Ovary (tissue), 9 donors: ENCODE measurements around the gene PCDHGB6. TPM values are rescaled to one million over a fixed set of nuclear protein-coding genes. Genes with fewer than 3 reads are reported as not detected.

ENCODE experiments used
- DNase-seq, 5 donors: peaks; one replicate each; pipeline ENCODE4 v3.0.0-alpha.2; 2019 to 2020
- H3K27ac ChIP-seq, 2 donors: fragments of 200-600 bp; one replicate each; pipeline versions ENCODE4 v1.5.1 to v1.8.0; 2019 to 2022
- H3K27me3 ChIP-seq: fragments of 200-600 bp; one replicate; pipeline ENCODE4 v1.8.0; 2022
- H3K36me3 ChIP-seq: fragments of 200-600 bp; sonication (generic); one replicate; pipeline ENCODE4 v1.5.1; 2019
- H3K4me1 ChIP-seq: one replicate; pipeline ENCODE4 v1.8.1; 2013; ENCODE audit warnings: mild to moderate bottlenecking, moderate library complexity; ENCODE audit not compliant: insufficient read depth
- H3K4me3 ChIP-seq: fragments of 200-600 bp; sonication (generic); one replicate; pipeline ENCODE4 v1.5.1; 2017
- H3K9me3 ChIP-seq, 2 donors: fragments of 200-600 bp in 1 of 2; sonication (generic) in 1 of 2; one replicate each; pipeline versions ENCODE4 v1.5.1 to v1.8.1; 2013 to 2019; ENCODE audit warnings: mild to moderate bottlenecking in 1 of 2, moderate library complexity in 1 of 2
- EP300 ChIP-seq: sonication (generic); formaldehyde crosslinking; IDR thresholded peaks from one replicate; pipeline ENCODE4 v1.6.1; 2017; ENCODE audit warnings: antibody characterized with exemption
- POLR2A ChIP-seq: fragments of 450-650 bp; IDR thresholded peaks from one replicate; pipeline ENCODE4 v1.6.1; 2017; ENCODE audit warnings: antibody characterized with exemption, mild to moderate bottlenecking, moderate library complexity
- WGBS, 3 donors: extraction: QIAGEN DNeasy Blood & Tissue Kit in 1 of 3; methylation state at CpG; one replicate each; pipeline versions ENCODE4 v1.1.5 to v1.1.7; 2013 to 2017; 5-methylcytosine and 5-hydroxymethylcytosine counted together
- intact Hi-C, 4 donors: fragments of 100-400 bp; cut with DNase I; formaldehyde crosslinking; loops; one replicate each; pipeline versions ENCODE4 v1.11.0 to v1.15.1; 2022 to 2023
- polyA plus RNA-seq, 2 donors: library from polyadenylated mRNA; stranded (reverse); fragments of 200-250 nt in 1 of 2; fragments of 350-450 nt in 1 of 2; fragmentation: Illumina TruSeq in 1 of 2; extraction: RNeasy Lipid Tissue Mini Kit (QIAGEN cat#74804) in 1 of 2; gene quantifications; one replicate each; pipeline ENCODE4 v1.2.3, GENCODE V29; 2013 to 2014
- total RNA-seq, 7 donors: library from RNA; depleted of rRNA in 2 of 7; stranded (reverse); fragments of >200 nt in 2 of 7; fragmentation: NEBNext Ultra II Directional in 3 of 7; extraction: Animal tissue kit (Norgen Biotek cat#: 25700) in 3 of 7; gene quantifications; one replicate each; pipeline versions ENCODE4 v1.1.0 to v1.2.4, GENCODE V29; 2016 to 2023
- TF ChIP-seq, protein P1 (sequence below), 3 donors: fragments of 450-650 bp in 2 of 3; fragments of 200-600 bp in 1 of 3; IDR thresholded peaks; one replicate each; pipeline versions ENCODE4 v1.5.1 to v1.8.0; 2016 to 2022; ENCODE audit warnings: antibody characterized with exemption in 3 of 3, mild to moderate bottlenecking in 1 of 3
- donor health status: DM: no; HTN: no; CAD: no; lungs with moderate emphysema.
- donor health status: DM: no; HTN: no; CAD: no.
- donor health status: Bipolar disorder and iron deficiency.
- donor health status: DM: yes; HTN: yes; CAD: no.
- donor health status: DM: no; HTN: no; CAD: no.
- donor health status: DM: yes; HTN: yes; CAD: no.

PCDHGB6 gene
- total and polyA plus RNA-seq, 9 donors, result 7.0 to 18.1 (median 13.6) TPM

DNA sequence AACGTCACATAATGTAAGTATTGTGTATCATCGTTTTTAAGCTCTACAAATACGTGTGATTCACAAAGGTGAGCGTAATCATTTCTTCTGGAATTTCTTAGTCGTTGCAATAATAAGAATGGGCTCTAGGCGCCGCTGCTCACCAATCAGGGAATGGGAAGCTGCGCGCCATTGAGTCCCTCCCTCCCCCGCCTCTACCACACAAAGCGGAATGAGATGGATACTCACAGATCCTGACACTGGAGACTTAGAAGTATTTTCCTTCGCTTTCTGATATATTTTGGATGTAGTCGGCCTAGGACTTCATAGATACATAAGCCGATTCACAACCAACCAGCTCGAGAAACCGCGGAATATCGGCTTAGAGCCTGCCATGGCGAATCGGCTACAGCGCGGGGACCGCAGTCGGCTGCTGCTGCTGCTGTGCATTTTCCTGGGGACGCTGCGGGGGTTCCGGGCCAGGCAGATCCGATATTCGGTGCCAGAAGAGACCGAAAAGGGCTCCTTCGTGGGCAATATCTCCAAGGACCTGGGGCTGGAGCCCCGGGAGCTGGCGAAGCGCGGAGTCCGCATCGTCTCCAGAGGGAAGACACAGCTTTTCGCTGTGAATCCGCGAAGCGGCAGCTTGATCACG is 13.2 kb downstream of the PCDHGB6 start, which contains the start of gene PCDHGA11:
TSS of gene PCDHGA11 (plus strand) at position 197 of the 634 bp plus-strand sequence. CDS start at position 374, 177 bp downstream.
- intact Hi-C loops, result no loop called here
- 10 to 15% (median 11%) methylated on average over 42 of the region's 42 CpGs for WGBS, 3 donors
- no peak for TF ChIP-seq POLR2A
- TF ChIP-seq EP300, result no peak
- TF ChIP-seq, protein P1, sequence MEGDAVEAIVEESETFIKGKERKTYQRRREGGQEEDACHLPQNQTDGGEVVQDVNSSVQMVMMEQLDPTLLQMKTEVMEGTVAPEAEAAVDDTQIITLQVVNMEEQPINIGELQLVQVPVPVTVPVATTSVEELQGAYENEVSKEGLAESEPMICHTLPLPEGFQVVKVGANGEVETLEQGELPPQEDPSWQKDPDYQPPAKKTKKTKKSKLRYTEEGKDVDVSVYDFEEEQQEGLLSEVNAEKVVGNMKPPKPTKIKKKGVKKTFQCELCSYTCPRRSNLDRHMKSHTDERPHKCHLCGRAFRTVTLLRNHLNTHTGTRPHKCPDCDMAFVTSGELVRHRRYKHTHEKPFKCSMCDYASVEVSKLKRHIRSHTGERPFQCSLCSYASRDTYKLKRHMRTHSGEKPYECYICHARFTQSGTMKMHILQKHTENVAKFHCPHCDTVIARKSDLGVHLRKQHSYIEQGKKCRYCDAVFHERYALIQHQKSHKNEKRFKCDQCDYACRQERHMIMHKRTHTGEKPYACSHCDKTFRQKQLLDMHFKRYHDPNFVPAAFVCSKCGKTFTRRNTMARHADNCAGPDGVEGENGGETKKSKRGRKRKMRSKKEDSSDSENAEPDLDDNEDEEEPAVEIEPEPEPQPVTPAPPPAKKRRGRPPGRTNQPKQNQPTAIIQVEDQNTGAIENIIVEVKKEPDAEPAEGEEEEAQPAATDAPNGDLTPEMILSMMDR (IDR thresholded peaks at IDR 0.05), result no peak
- Histone ChIP-seq H3K27ac (no peak within 1 kb of the TSS), H3K36me3 (no peaks in the 10 kb centered on the region), H3K9me3 (peaks cover 17 to 45% of the 10 kb centered on the region in 2 donors), H3K4me3 (no peak within 1 kb of the TSS), H3K27me3 (no peaks in the 10 kb centered on the region), H3K4me1 (peaks cover 2% of the 10 kb centered on the region)
- DNase-seq, result no peak

DNA sequence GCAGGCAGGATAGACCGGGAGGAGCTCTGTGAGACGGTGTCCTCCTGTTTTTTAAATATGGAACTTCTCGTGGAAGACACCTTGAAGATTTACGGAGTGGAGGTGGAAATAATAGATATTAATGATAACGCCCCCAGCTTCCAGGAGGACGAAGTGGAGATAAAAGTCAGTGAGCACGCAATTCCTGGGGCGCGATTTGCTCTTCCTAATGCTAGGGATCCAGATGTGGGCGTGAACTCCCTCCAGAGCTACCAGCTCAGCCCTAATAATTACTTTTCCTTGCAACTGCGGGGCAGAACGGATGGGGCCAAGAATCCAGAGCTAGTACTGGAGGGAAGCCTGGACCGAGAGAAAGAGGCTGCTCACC is 13.7 kb downstream of the PCDHGB6 start:
- Histone ChIP-seq H3K27ac (no peak overlapping the region), H3K4me3 (no peak overlapping the region), H3K4me1 (peaks cover 2% of the 10 kb centered on the region), H3K27me3 (no peaks in the 10 kb centered on the region), H3K36me3 (no peaks in the 10 kb centered on the region), H3K9me3 (peaks cover 19 to 49% of the 10 kb centered on the region in 2 donors)
- DNase-seq, result no peak
- 8 to 12% (median 11%) methylated on average over 13 of the region's 13 CpGs for WGBS, 3 donors
- TF ChIP-seq POLR2A (no peak), EP300 (no peak)
- TF ChIP-seq, protein P1 (IDR thresholded peaks at IDR 0.05), result no peak
- intact Hi-C loops, result no loop called here

DNA sequence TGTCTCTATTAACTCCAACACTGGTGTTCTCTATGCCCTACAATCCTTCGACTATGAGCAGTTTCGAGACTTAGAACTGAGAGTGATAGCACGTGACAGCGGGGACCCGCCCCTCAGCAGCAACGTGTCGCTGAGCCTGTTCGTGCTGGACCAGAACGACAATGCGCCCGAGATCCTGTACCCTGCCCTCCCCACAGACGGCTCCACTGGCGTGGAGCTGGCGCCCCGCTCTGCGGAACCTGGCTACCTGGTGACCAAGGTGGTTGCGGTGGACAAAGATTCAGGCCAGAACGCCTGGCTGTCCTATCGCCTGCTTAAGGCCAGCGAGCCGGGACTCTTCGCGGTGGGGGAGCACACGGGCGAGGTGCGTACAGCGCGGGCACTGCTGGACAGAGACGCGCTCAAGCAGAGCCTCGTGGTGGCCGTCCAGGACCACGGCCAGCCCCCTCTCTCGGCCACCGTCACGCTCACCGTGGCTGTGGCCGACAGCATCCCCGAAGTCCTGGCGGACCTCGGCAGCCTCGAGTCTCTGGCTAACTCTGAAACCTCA is 15.0 kb downstream of the PCDHGB6 start:
- no peak overlapping the region for H3K27ac ChIP-seq
- DNase-seq, result no peak
- intact Hi-C loops, result no loop called here
- H3K9me3 ChIP-seq, result peaks cover 22 to 61% of the 10 kb centered on the region in 2 donors
- no peaks in the 10 kb centered on the region for H3K36me3 ChIP-seq
- H3K4me1 ChIP-seq, result peaks cover 2% of the 10 kb centered on the region
- H3K27me3 ChIP-seq, result no peaks in the 10 kb centered on the region
- TF ChIP-seq EP300, result no peak
- TF ChIP-seq, protein P1 (IDR thresholded peaks at IDR 0.05), result no peak
- TF ChIP-seq POLR2A, result no peak
- WGBS, 3 donors, result 18 to 31% (median 20%) methylated on average over 37 to 42 of the region's 42 CpGs
- H3K4me3 ChIP-seq, result no peak overlapping the region

DNA sequence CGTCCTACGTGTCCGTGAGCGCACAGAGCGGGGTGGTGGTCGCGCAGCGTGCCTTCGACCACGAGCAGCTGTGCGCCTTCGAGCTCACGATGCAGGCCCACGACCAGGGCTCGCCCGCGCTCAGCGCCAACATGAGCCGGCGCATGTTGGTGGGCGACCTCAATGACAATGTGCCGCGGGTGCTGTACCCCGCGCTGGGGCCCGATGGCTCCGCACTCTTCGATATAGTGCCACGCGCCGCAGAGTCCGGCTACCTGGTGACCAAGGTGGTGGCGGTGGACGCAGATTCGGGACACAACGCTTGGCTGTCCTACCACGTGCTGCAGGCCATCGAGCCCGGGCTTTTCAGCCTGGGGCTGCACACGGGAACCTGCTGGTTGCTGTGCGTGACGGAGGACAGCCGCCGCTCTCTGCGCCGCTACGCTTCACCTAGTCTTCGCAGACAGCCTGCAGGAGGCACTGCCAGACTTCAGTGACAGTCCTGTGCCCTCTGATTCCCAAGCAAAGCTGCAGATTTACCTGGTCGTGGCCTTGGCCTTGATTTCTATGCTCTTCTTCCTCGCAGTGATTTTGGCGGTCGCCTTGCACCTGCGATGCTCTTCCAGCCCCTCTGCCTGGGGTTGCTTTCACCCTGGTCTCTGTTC is 20.1 kb downstream of the PCDHGB6 start:
- no peak overlapping the region for H3K27ac ChIP-seq
- H3K4me3 ChIP-seq, result no peak overlapping the region
- H3K9me3 ChIP-seq, result peaks cover 17 to 58% of the 10 kb centered on the region in 2 donors
- intact Hi-C loops, result no loop called here
- no peaks in the 10 kb centered on the region for H3K27me3 ChIP-seq
- no peaks in the 10 kb centered on the region for H3K4me1 ChIP-seq
- TF ChIP-seq POLR2A (no peak), EP300 (no peak)
- TF ChIP-seq, protein P1 (IDR thresholded peaks at IDR 0.05), result no peak
- H3K36me3 ChIP-seq, result no peaks in the 10 kb centered on the region
- DNase-seq, result no peak
- WGBS, 3 donors, result 36 to 53% (median 36%) methylated on average over 31 to 53 of the region's 53 CpGs
